ENCODE measurements around the gene ZNF576. TPM values are rescaled to one million over a fixed set of nuclear protein-coding genes. Genes with fewer than 3 reads are reported as not detected.
"Not testable (repeated sequence)": the region's sequence is repeated elsewhere in the genome, so short reads cannot be mapped to it uniquely, and the experiment has no call there.

The ZNF576 gene
- total RNA-seq, 1 donor from 2014 or later, result 9.5 TPM

- no peaks in the 10 kb centered on the region for H3K27me3 ChIP-seq (ENCODE audit: control insufficient read depth, insufficient read depth, low read length)
- H3K4me3 ChIP-seq (ENCODE audit: low read depth, low read length), result no peak overlapping the region
- FAIRE-seq, result no peak
- peaks cover 14% of the 10 kb centered on the region for H3K36me3 ChIP-seq (ENCODE audit: control insufficient read depth, insufficient read depth, low read length)
- TF ChIP-seq CTCF (IDR thresholded peaks at IDR 0.05; ENCODE audit: insufficient read depth, low read length, severe bottlenecking), result no peak
- DNase-seq (ENCODE audit: low read depth), result no peak
Observed at GRCh38 chr19:43599635-43600295, 3.4 kb downstream of the ZNF576 start.

GRCh38 chr19:43600326-43600725 is 3.9 kb downstream of the ZNF576 start:
- peaks cover 14% of the 10 kb centered on the region for H3K36me3 ChIP-seq (ENCODE audit: control insufficient read depth, insufficient read depth, low read length)
- not testable (repeated sequence) for H3K4me3 ChIP-seq (ENCODE audit: low read depth, low read length); FAIRE-seq; DNase-seq (ENCODE audit: low read depth); H3K27me3 ChIP-seq (ENCODE audit: control insufficient read depth, insufficient read depth, low read length)

- no peak for TF ChIP-seq CTCF (IDR thresholded peaks at IDR 0.05; ENCODE audit: insufficient read depth, low read length, severe bottlenecking)
- DNase-seq (ENCODE audit: low read depth) (no peak), FAIRE-seq (no peak)
- Histone ChIP-seq H3K27me3 (ENCODE audit: control insufficient read depth, insufficient read depth, low read length) (no peaks in the 10 kb centered on the region), H3K36me3 (ENCODE audit: control insufficient read depth, insufficient read depth, low read length) (peaks cover 3% of the 10 kb centered on the region), H3K4me3 (ENCODE audit: low read depth, low read length) (no peak overlapping the region)
Observed at GRCh38 chr19:43605875-43606568, 9.6 kb downstream of the ZNF576 start.

GRCh38 chr19:43606569-43607229 is 10.3 kb downstream of the ZNF576 start:
- TF ChIP-seq CTCF (IDR thresholded peaks at IDR 0.05; ENCODE audit: insufficient read depth, low read length, severe bottlenecking), result no peak
- Histone ChIP-seq H3K36me3 (ENCODE audit: control insufficient read depth, insufficient read depth, low read length) (peaks cover 1% of the 10 kb centered on the region), H3K4me3 (ENCODE audit: low read depth, low read length) (no peak overlapping the region), H3K27me3 (ENCODE audit: control insufficient read depth, insufficient read depth, low read length) (no peaks in the 10 kb centered on the region)
- no peak for FAIRE-seq
- DNase-seq (ENCODE audit: low read depth), result peak; percentile 67

- Histone ChIP-seq H3K36me3 (ENCODE audit: control insufficient read depth, insufficient read depth, low read length) (peaks cover 1% of the 10 kb centered on the region), H3K27me3 (ENCODE audit: control insufficient read depth, insufficient read depth, low read length) (no peaks in the 10 kb centered on the region), H3K4me3 (ENCODE audit: low read depth, low read length) (no peak overlapping the region)
- no peak for TF ChIP-seq CTCF (IDR thresholded peaks at IDR 0.05; ENCODE audit: insufficient read depth, low read length, severe bottlenecking)
- FAIRE-seq (no peak), DNase-seq (ENCODE audit: low read depth) (no peak)
Observed at GRCh38 chr19:43607238-43608205, 11.1 kb downstream of the ZNF576 start.
